Nephron (organoid): ENCODE data around the gene ATG9B.

ENCODE experiments used
- H3K27ac Mint-ChIP-seq, 3 experiments: 2 replicates each; pipeline ENCODE4 v1.8.0; 2020; ENCODE audit warnings: mixed read lengths in 3 of 3, mild to moderate bottlenecking in 2 of 3, moderate library complexity in 1 of 3
- H3K27me3 Mint-ChIP-seq: 2 replicates; pipeline ENCODE4 v1.8.0; 2021; ENCODE audit warnings: low read depth, mild to moderate bottlenecking, moderate library complexity, mixed read lengths
- H3K36me3 Mint-ChIP-seq: 2 replicates; pipeline ENCODE4 v1.8.0; 2020; ENCODE audit warnings: low read depth, mixed read lengths
- H3K4me1 Mint-ChIP-seq: 2 replicates; pipeline ENCODE4 v1.8.0; 2020; ENCODE audit warnings: mixed read lengths
- H3K4me3 Mint-ChIP-seq, 3 experiments: 2 replicates each; pipeline ENCODE4 v1.8.0; 2020; ENCODE audit warnings: mild to moderate bottlenecking in 3 of 3, mixed read lengths in 3 of 3, moderate library complexity in 2 of 3
- H3K9me3 Mint-ChIP-seq: 2 replicates; pipeline ENCODE4 v1.8.0; 2020; ENCODE audit warnings: mixed read lengths
- TF ChIP-seq, protein P1 (sequence below), 3 experiments: fragments of 200-600 bp; sonication (generic); IDR thresholded peaks; one replicate each; pipeline ENCODE4 v1.5.0; 2021; ENCODE audit warnings: antibody characterized with exemption in 3 of 3; ENCODE audit not compliant: unreplicated experiment in 3 of 3

ATG9B gene

DNA sequence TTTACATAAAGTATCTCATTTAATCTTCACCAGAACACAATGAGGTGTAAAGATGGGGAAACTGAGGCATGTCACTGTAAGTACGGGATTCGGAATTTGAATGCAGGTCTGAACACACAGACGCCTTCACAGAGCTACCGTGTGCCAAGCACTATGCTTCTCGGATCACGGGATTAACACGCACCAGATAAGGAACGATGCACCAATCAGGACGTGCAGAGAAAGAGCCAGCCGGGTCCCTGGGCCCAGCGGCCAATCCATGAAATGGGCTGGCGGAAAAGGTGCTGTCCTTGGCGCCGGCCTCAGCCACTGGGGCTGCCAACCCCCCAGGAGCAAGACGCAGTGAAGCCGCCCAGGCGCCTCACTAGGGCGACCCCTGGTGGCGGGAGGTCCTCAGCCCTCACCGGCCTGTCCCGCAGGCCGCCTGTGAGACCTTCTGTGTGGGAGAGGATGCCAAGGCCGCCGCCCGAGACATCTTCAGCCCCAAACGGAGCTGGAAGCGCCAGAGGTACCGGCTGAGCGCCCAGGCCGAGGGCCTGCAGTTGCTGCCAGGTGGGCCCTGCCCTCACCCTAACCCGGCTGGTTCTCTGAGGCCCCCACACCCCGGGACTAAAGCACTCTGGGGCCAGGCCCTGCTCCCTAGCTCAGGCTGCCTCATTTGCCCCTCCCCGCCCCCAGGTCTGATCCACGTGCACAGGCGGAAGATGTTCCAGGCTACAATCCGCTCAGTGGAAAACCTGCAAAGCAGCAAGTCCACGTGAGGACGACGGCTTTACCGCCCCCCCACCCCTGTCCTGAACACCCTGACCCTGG, 15.6 kb downstream of the ATG9B start:
- Mint-ChIP-seq H3K4me1 (peaks cover 37% of the 10 kb centered on the region), H3K36me3 (no peaks in the 10 kb centered on the region), H3K4me3 (peak overlapping the region in 2 of 3 experiments; percentile 30 to 40), H3K27me3 (peaks cover 14% of the 10 kb centered on the region), H3K9me3 (no peaks in the 10 kb centered on the region), H3K27ac (peak overlapping the region in 2 of 3 experiments; percentile 85 to 89)
- TF ChIP-seq, protein P1, sequence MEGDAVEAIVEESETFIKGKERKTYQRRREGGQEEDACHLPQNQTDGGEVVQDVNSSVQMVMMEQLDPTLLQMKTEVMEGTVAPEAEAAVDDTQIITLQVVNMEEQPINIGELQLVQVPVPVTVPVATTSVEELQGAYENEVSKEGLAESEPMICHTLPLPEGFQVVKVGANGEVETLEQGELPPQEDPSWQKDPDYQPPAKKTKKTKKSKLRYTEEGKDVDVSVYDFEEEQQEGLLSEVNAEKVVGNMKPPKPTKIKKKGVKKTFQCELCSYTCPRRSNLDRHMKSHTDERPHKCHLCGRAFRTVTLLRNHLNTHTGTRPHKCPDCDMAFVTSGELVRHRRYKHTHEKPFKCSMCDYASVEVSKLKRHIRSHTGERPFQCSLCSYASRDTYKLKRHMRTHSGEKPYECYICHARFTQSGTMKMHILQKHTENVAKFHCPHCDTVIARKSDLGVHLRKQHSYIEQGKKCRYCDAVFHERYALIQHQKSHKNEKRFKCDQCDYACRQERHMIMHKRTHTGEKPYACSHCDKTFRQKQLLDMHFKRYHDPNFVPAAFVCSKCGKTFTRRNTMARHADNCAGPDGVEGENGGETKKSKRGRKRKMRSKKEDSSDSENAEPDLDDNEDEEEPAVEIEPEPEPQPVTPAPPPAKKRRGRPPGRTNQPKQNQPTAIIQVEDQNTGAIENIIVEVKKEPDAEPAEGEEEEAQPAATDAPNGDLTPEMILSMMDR (IDR thresholded peaks at IDR 0.05; ENCODE audit: unreplicated experiment in 3 of 3): peak; percentile 59 to 73 (median 62)

DNA sequence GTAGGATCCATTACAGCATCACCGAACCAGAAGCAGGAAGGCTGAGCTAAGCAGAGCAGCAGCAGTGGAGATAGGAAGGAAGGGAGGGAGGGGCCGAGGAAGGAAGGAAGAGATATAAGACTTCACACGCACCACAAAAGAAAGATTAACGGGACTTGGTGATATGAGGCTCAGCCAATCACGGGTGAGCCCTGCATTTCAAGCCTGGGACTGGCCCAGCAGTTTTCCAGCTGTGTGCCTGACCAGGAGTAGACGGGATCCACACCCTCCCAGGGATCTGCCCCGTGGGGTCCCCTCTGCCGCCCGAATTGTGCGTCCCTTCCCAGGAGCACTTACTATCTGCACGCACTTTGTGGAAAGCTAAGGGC, 16.2 kb downstream of the ATG9B start:
- H3K4me3 Mint-ChIP-seq: peak overlapping the region; percentile 30 to 51 (median 40)
- peaks cover 37% of the 10 kb centered on the region for H3K4me1 Mint-ChIP-seq
- TF ChIP-seq, protein P1 (IDR thresholded peaks at IDR 0.05; ENCODE audit: unreplicated experiment in 3 of 3): no peak
- no peaks in the 10 kb centered on the region for H3K9me3 Mint-ChIP-seq
- peaks cover 14% of the 10 kb centered on the region for H3K27me3 Mint-ChIP-seq
- H3K36me3 Mint-ChIP-seq: no peaks in the 10 kb centered on the region
- peak overlapping the region; percentile 50 to 89 (median 85) for H3K27ac Mint-ChIP-seq

DNA sequence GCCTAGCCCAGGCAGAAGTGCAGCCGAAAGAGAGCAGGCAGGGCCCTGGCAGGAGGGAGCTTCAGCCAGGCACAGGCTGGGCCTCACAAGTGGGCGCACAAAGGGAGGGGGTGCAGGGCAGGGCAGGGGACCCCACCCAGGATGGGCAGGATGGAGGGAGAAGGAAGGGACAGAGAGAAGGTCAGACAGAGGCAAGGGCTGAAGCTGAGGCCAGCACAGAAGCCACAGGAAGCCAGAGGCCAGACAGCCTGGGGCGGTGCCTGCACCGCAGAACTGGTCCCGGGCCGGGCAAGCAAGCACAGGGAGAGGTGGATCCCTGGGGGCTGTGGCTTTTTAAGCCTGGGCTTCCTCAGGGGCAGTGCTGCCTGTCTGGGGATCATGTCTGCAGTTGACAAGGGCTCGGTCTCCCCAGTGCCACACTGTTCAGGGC, 16.8 kb downstream of the ATG9B start:
- Mint-ChIP-seq H3K36me3 (no peaks in the 10 kb centered on the region), H3K9me3 (no peaks in the 10 kb centered on the region), H3K27me3 (peaks cover 9% of the 10 kb centered on the region), H3K4me1 (peaks cover 32% of the 10 kb centered on the region), H3K27ac (peak overlapping the region; percentile 50 to 89 (median 85)), H3K4me3 (peak overlapping the region in 1 of 3 experiments; percentile 51)
- TF ChIP-seq, protein P1 (IDR thresholded peaks at IDR 0.05; ENCODE audit: unreplicated experiment in 3 of 3): no peak

DNA sequence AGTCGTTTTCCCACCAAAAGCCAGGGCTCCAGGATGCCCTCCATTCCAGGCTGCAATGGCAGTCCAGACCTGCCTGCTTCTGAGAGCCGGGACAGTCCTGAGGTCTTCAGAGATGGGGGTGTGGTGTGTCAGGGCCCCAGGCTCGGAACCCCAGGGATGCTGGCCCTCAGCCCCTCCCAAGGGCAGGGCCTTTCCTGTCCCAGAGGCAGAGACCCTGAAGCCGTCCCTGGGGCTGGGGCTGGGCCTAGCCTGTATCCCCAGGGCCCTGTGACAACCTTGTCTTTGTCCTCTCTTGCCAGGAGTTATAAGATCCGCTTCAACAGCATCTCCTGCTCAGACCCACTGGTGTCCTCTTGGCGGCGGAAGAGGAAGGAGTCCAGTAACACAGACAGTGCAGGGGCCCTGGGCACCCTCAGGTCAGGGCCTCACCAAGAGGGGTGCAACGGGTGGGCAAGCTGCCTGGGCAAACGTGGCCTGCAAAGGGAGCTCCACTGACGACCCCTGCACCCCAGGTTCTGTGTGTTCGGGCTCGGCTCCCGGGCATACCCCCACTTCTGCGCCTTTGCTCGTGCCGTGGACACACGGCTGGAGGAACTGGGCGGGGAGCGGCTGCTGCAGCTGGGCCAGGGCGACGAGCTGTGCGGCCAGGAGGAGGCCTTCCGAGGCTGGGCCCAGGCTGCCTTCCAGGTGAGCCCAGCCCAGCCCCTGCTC, 17.5 kb downstream of the ATG9B start:
- no peak overlapping the region for H3K27ac Mint-ChIP-seq
- TF ChIP-seq, protein P1 (IDR thresholded peaks at IDR 0.05; ENCODE audit: unreplicated experiment in 3 of 3): no peak
- H3K4me3 Mint-ChIP-seq: no peak overlapping the region

DNA sequence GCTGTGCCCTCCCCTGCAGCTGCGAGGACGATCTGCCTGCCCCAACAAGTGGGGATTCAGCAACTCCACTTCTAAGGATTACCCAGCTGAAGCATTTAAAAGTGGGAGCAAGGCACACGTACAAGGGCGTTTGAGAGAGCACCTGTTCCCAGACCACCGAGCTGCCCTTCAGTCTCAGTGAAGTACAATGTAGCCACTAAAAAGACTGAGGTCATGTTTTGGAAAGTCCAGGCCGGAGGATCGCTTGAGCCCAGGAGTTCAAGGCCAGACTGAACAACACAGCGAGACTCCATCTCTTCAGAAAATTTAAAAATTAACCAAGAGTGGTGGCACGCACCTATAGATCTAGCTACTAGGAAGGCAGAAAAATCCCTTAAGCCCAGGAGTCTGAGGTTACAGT, 18.7 kb downstream of the ATG9B start:
- Mint-ChIP-seq H3K27me3 (peaks cover 7% of the 10 kb centered on the region), H3K4me1 (peaks cover 17% of the 10 kb centered on the region), H3K4me3 (no peak overlapping the region), H3K9me3 (no peaks in the 10 kb centered on the region), H3K36me3 (no peaks in the 10 kb centered on the region), H3K27ac (peak overlapping the region in 1 of 3 experiments; percentile 44)
- TF ChIP-seq, protein P1 (IDR thresholded peaks at IDR 0.05; ENCODE audit: unreplicated experiment in 3 of 3): no peak

More for the DNA sequence above, 17.5 kb downstream of the ATG9B start:
- no peaks in the 10 kb centered on the region for H3K36me3 Mint-ChIP-seq
- H3K9me3 Mint-ChIP-seq: no peaks in the 10 kb centered on the region
- peaks cover 25% of the 10 kb centered on the region for H3K4me1 Mint-ChIP-seq
- H3K27me3 Mint-ChIP-seq: peaks cover 6% of the 10 kb centered on the region
